Right lobe of liver (tissue), 6 donors: ENCODE data around the gene TRIM50. TPM values are rescaled to one million over a fixed set of nuclear protein-coding genes. Genes with fewer than 3 reads are reported as not detected.
A peak's percentile ranks its signal among the peaks of the same experiment; 100 is the strongest.

Source experiments
- ATAC-seq, 4 donors: fragments of 200-7000 bp; cut with Tn5 transposase; one replicate each; pipeline ENCODE4 v1.9.1; 2020; ENCODE audit warnings: mild to moderate bottlenecking in 4 of 4, moderate library complexity in 4 of 4
- DNase-seq, 3 donors: peaks; one replicate each; pipeline ENCODE4 v3.0.0-alpha.2; 2020
- H3K27ac ChIP-seq, 3 donors: fragments of 200-600 bp; one replicate each; pipeline ENCODE4 v1.8.0; 2022
- H3K27me3 ChIP-seq, 2 donors: fragments of 200-600 bp; one replicate each; pipeline ENCODE4 v1.8.0; 2022
- H3K36me3 ChIP-seq, 4 donors: fragments of 200-600 bp; sonication (generic) in 1 of 4; one replicate each; pipeline versions ENCODE4 v1.5.1 to v1.8.0; 2017 to 2022; ENCODE audit warnings: control low read depth in 1 of 4
- H3K4me1 ChIP-seq, 4 donors: fragments of 200-600 bp; sonication (generic) in 1 of 4; one replicate each; pipeline versions ENCODE4 v1.5.1 to v1.8.0; 2017 to 2022; ENCODE audit warnings: control low read depth in 1 of 4
- H3K4me3 ChIP-seq, 3 donors: fragments of 200-600 bp; one replicate each; pipeline ENCODE4 v1.8.0; 2022
- H3K9me3 ChIP-seq, 4 donors: fragments of 200-600 bp; sonication (generic) in 1 of 4; one replicate each; pipeline versions ENCODE4 v1.5.1 to v1.8.0; 2017 to 2022; ENCODE audit warnings: control low read depth in 1 of 4
- CTCF ChIP-seq, 4 donors: fragments of 200-600 bp in 3 of 4; fragments of 450-650 bp in 1 of 4; IDR thresholded peaks; one replicate each; pipeline versions ENCODE4 v1.5.1 to v1.8.0; 2016 to 2022; ENCODE audit warnings: antibody characterized with exemption in 4 of 4, mild to moderate bottlenecking in 2 of 4
- POLR2A ChIP-seq: fragments of 450-650 bp; IDR thresholded peaks from one replicate; pipeline ENCODE4 v1.6.1; 2017; ENCODE audit warnings: antibody characterized with exemption, mild to moderate bottlenecking
- WGBS: methylation state at CpG from one replicate; pipeline ENCODE4 v1.1.6; 2018; ENCODE audit warnings: low coverage, low lambda C conversion rate; ENCODE audit not compliant: insufficient coverage; ENCODE audit errors: missing lambda C conversion rate; 5-methylcytosine and 5-hydroxymethylcytosine counted together
- intact Hi-C, 2 donors: fragments of 100-400 bp; cut with DNase I; formaldehyde crosslinking; loops; one replicate each; pipeline versions ENCODE4 v1.11.2 to v1.14.1; 2022
- total RNA-seq, 6 experiments: library from RNA; depleted of rRNA in 2 of 6; stranded (reverse); fragments of >200 nt in 2 of 6; fragmentation: NEBNext Ultra II Directional in 3 of 6; extraction: Animal tissue kit (Norgen Biotek cat#: 25700) in 3 of 6; gene quantifications; one replicate each; pipeline versions ENCODE4 v1.1.0 to v1.2.4, GENCODE V29; 2016 to 2023
- donor health status: DM: no; HTN: yes; CAD: no.
- donor health status: DM: no; HTN: no; CAD: no.
- donor health status: DM: no; HTN: no; CAD: no.
- donor health status: DM: no; HTN: yes; CAD: no.
- donor health status: DM: no; HTN: yes; CAD: no.

Gene TRIM50
- total RNA-seq, 6 experiments from 2014 or later, result 0.11 to 0.56 TPM; not detected in 4

- 92% methylated on average over 6 of the region's 6 CpGs for WGBS
- no peaks in the 10 kb centered on the region for H3K27me3 ChIP-seq
Observed at GRCh38 chr7:73353243-73353642, 25.4 kb upstream of the TRIM50 start.

GRCh38 chr7:73352784-73353183 lies 24.9 kb upstream of the TRIM50 start:
- Histone ChIP-seq H3K9me3 (no peaks in the 10 kb centered on the region), H3K27me3 (no peaks in the 10 kb centered on the region), H3K4me3 (no peak overlapping the region), H3K36me3 (no peaks in the 10 kb centered on the region), H3K27ac (no peak overlapping the region), H3K4me1 (no peaks in the 10 kb centered on the region)
- no peak for ATAC-seq
- intact Hi-C loops, result no loop called here
- DNase-seq, result no peak
- WGBS, result 80% methylated on average over 3 of the region's 3 CpGs
- TF ChIP-seq CTCF (IDR thresholded peaks at IDR 0.05), result no peak
- TF ChIP-seq POLR2A, result no peak

More at GRCh38 chr7:73353243-73353642, 25.4 kb upstream of the TRIM50 start:
- H3K9me3 ChIP-seq, result no peaks in the 10 kb centered on the region
- no peaks in the 10 kb centered on the region for H3K36me3 ChIP-seq
- intact Hi-C loops, result no loop called here
- ATAC-seq (no peak), DNase-seq (no peak)
- H3K4me1 ChIP-seq, result no peaks in the 10 kb centered on the region
- no peak overlapping the region for H3K27ac ChIP-seq
- no peak for TF ChIP-seq CTCF (IDR thresholded peaks at IDR 0.05)
- TF ChIP-seq POLR2A, result no peak
- no peak overlapping the region for H3K4me3 ChIP-seq

GRCh38 chr7:73351447-73352167 lies 23.7 kb upstream of the TRIM50 start:
- Histone ChIP-seq H3K4me1 (no peaks in the 10 kb centered on the region), H3K9me3 (no peaks in the 10 kb centered on the region), H3K27ac (no peak overlapping the region), H3K4me3 (no peak overlapping the region), H3K27me3 (no peaks in the 10 kb centered on the region), H3K36me3 (no peaks in the 10 kb centered on the region)
- TF ChIP-seq CTCF (IDR thresholded peaks at IDR 0.05), result no peak
- TF ChIP-seq POLR2A, result no peak
- ATAC-seq (peak; percentile 42 to 65 (median 47)), DNase-seq (no peak)
- 59% methylated on average over 6 of the region's 6 CpGs for WGBS
- intact Hi-C loops, result no loop called here

GRCh38 chr7:73350306-73351068 lies 22.6 kb upstream of the TRIM50 start:
- H3K27ac ChIP-seq, result no peak overlapping the region
- 74% methylated on average over 9 of the region's 12 CpGs for WGBS
- no peak overlapping the region for H3K4me3 ChIP-seq
- no peak for TF ChIP-seq POLR2A
- no peak for TF ChIP-seq CTCF (IDR thresholded peaks at IDR 0.05)
- H3K27me3 ChIP-seq, result no peaks in the 10 kb centered on the region
- ATAC-seq (no peak), DNase-seq (no peak)
- no peaks in the 10 kb centered on the region for H3K36me3 ChIP-seq
- H3K4me1 ChIP-seq, result peaks cover 0 to 7% (median 3%) of the 10 kb centered on the region in 4 donors
- H3K9me3 ChIP-seq, result no peaks in the 10 kb centered on the region
- intact Hi-C loops, result no loop called here
